NCI-H69 (cell line): ENCODE data around the gene AUTS2.

Source experiments
- DNase-seq: peaks from one replicate; lab custom pipeline; 2025; lab: John Stamatoyannopoulos, UW

The AUTS2 gene

GRCh38 chr7:69818636-69819332 lies 220.5 kb downstream of the AUTS2 start:
- DNase-seq = no peak

- peak; percentile 57 for DNase-seq
Observed at GRCh38 chr7:69819333-69819705, 221.0 kb downstream of the AUTS2 start.

- no peak for DNase-seq
Observed at GRCh38 chr7:69820479-69821192, 222.4 kb downstream of the AUTS2 start.

GRCh38 chr7:69822386-69822785 lies 224.1 kb downstream of the AUTS2 start:
- no peak for DNase-seq

- DNase-seq = peak; percentile 96
Observed at GRCh38 chr7:69823151-69823744, 225.0 kb downstream of the AUTS2 start.

- peak; percentile 93 for DNase-seq
Observed at GRCh38 chr7:69825113-69825972, 227.1 kb downstream of the AUTS2 start.

GRCh38 chr7:69826283-69826682 lies 228.0 kb downstream of the AUTS2 start:
- DNase-seq = no peak

GRCh38 chr7:69827140-69827539 lies 228.9 kb downstream of the AUTS2 start:
- DNase-seq = no peak

GRCh38 chr7:69827558-69827957 lies 229.3 kb downstream of the AUTS2 start:
- no peak for DNase-seq

GRCh38 chr7:69832356-69832755 lies 234.1 kb downstream of the AUTS2 start:
- DNase-seq = no peak

GRCh38 chr7:69833964-69834363 lies 235.7 kb downstream of the AUTS2 start:
- DNase-seq = peak; percentile 97

GRCh38 chr7:69836702-69837101 lies 238.4 kb downstream of the AUTS2 start:
- peak; percentile 62 for DNase-seq

GRCh38 chr7:69837387-69838068 lies 239.3 kb downstream of the AUTS2 start:
- peak; percentile 100 for DNase-seq

- DNase-seq = no peak
Observed at GRCh38 chr7:69839782-69840181, 241.5 kb downstream of the AUTS2 start.

GRCh38 chr7:69840248-69840647 lies 242.0 kb downstream of the AUTS2 start:
- no peak for DNase-seq

GRCh38 chr7:69843653-69844052 lies 245.4 kb downstream of the AUTS2 start:
- no peak for DNase-seq

GRCh38 chr7:69844264-69844868 lies 246.1 kb downstream of the AUTS2 start:
- DNase-seq = no peak

- DNase-seq = peak; percentile 73
Observed at GRCh38 chr7:69845721-69846495, 247.6 kb downstream of the AUTS2 start.

- DNase-seq = peak; percentile 98
Observed at GRCh38 chr7:69847921-69848612, 249.8 kb downstream of the AUTS2 start.

- DNase-seq = peak; percentile 69
Observed at GRCh38 chr7:69849268-69849667, 251.0 kb downstream of the AUTS2 start.
